K562 (cell line): ENCODE data around the gene ASS1. TPM values are rescaled to one million over a fixed set of nuclear protein-coding genes. Genes with fewer than 3 reads are reported as not detected.

Source experiments
- ATAC-seq: fragments of 200-7000 bp; cut with Tn5 transposase; 3 replicates; pipeline ENCODE4 v1.9.1; 2020; ENCODE audit warnings: moderate library complexity
- BruUV-seq: library from RNA; stranded (reverse); fragments of 400-500 nt; replicated peaks from 2 replicates; lab custom pipeline; 2021; lab: Mats Ljungman, UMichigan
- CTCF ChIA-PET: fragments of 300-600 bp; formaldehyde crosslinking; extraction: SDS; loops from one replicate; lab custom pipeline; 2021; ENCODE audit warnings: low intra/inter-chr PET ratio; lab: Yijun Ruan, JAX
- POLR2A ChIA-PET: fragments of 300-600, 350-650 bp; sonication (Branson Sonifier 250); formaldehyde crosslinking; extraction: SDS; loops from one replicate; lab custom pipeline; 2021; ENCODE audit warnings: antibody characterized with exemption, inconsistent platforms; lab: Yijun Ruan, JAX
- DNase-seq, 4 experiments: peaks; one replicate each; pipeline versions ENCODE4 v3.0.0 to v3.0.0-alpha.2; 2011 to 2018; ENCODE audit warnings: low spot score in 3 of 4, mixed read lengths in 3 of 4; ENCODE audit errors: extremely low read depth in 1 of 4
- FAIRE-seq: peaks from 2 replicates; lab custom pipeline; 2011; peaks lifted over from hg19 to GRCh38; lab: Jason Lieb, UNC
- H2AFZ ChIP-seq: 2 replicates; pipeline ENCODE4 v1.6.0; 2011; ENCODE audit warnings: low read depth, low read length, control low read depth, inconsistent platforms
- H3K27ac ChIP-seq: fragments of 200-600 bp; 3 replicates; pipeline ENCODE4 v1.8.0; 2011; ENCODE audit warnings: low read depth, mild to moderate bottlenecking, control low read depth, inconsistent platforms, low read length, moderate library complexity, mixed read lengths; ENCODE audit errors: extremely low read depth
- H3K27me3 ChIP-seq, 2 experiments: fragments of 300-600 bp in 1 of 2; 2 replicates in 1 of 2; 3 replicates in 1 of 2; pipeline versions ENCODE4 v1.6.0 to v1.8.0; 2011; ENCODE audit warnings: inconsistent platforms in 2 of 2, low read length in 2 of 2, mild to moderate bottlenecking in 1 of 2, mixed read lengths in 1 of 2, moderate library complexity in 1 of 2; ENCODE audit not compliant: control insufficient read depth in 2 of 2, insufficient read depth in 2 of 2
- H3K36me3 ChIP-seq: fragments of 300-600 bp; 3 replicates; pipeline ENCODE4 v1.8.0; 2011; ENCODE audit warnings: mild to moderate bottlenecking, low read length, inconsistent platforms; ENCODE audit not compliant: control insufficient read depth, insufficient read depth
- H3K4me1 ChIP-seq, 2 experiments: fragments of 200-600 bp in 1 of 2; replicated peaks in 1 of 2; 2 replicates in 1 of 2; 3 replicates in 1 of 2; pipeline versions ENCODE4 v1.5.1 to v1.8.0; 2011; ENCODE audit warnings: inconsistent platforms in 2 of 2, low read length in 2 of 2, mild to moderate bottlenecking in 1 of 2, mixed read lengths in 1 of 2, moderate library complexity in 1 of 2; ENCODE audit not compliant: control insufficient read depth in 2 of 2, insufficient read depth in 2 of 2
- H3K4me2 ChIP-seq: 2 replicates; pipeline ENCODE4 v1.6.1; 2011; ENCODE audit warnings: low read length, control low read depth, inconsistent platforms, mixed read lengths; ENCODE audit not compliant: insufficient read depth
- H3K4me3 ChIP-seq: fragments of 200-600 bp; sonication (generic), shearing (Covaris generic); 2 replicates; pipeline ENCODE4 v1.5.1; 2016; ENCODE audit warnings: control low read depth, inconsistent platforms
- H3K79me2 ChIP-seq: fragments of 200-600 bp; 3 replicates; pipeline ENCODE4 v1.8.0; 2011; ENCODE audit warnings: low read length, inconsistent platforms; ENCODE audit not compliant: control insufficient read depth, insufficient read depth
- H3K9ac ChIP-seq, 2 experiments: 2 replicates each; pipeline versions ENCODE4 v1.6.0 to v1.6.1; 2011; ENCODE audit warnings: low read depth in 2 of 2, low read length in 2 of 2, control low read depth in 1 of 2, inconsistent platforms in 1 of 2, mild to moderate bottlenecking in 1 of 2, mixed read lengths in 1 of 2; ENCODE audit not compliant: insufficient read depth in 1 of 2
- H3K9me1 ChIP-seq: one replicate; pipeline ENCODE4 v1.6.0; 2011; ENCODE audit warnings: inconsistent platforms, mild to moderate bottlenecking, low read length, moderate library complexity; ENCODE audit not compliant: control insufficient read depth, insufficient read depth
- H3K9me3 ChIP-seq: replicated peaks from 2 replicates; pipeline ENCODE4 v1.5.1; 2011; ENCODE audit warnings: low read depth, low read length, inconsistent platforms; ENCODE audit not compliant: control insufficient read depth, insufficient read depth
- H4K20me1 ChIP-seq: replicated peaks from 2 replicates; pipeline ENCODE4 v1.6.1; 2011; ENCODE audit warnings: low read length, inconsistent platforms, mixed read lengths; ENCODE audit not compliant: control insufficient read depth, insufficient read depth
- BCOR ChIP-seq: fragments of 450-650 bp; IDR thresholded peaks from 2 replicates; pipeline ENCODE4 v1.6.1; 2016
- COPS2 ChIP-seq: fragments of 450-650 bp; conservative IDR thresholded peaks from 2 replicates; pipeline ENCODE4 v1.6.1; 2016; ENCODE audit warnings: mild to moderate bottlenecking, moderate library complexity
- DNMT1 ChIP-seq: fragments of 450-650 bp; IDR thresholded peaks from 2 replicates; pipeline ENCODE4 v1.6.1; 2016; ENCODE audit warnings: antibody characterized with exemption, mild to moderate bottlenecking
- GATAD2B ChIP-seq: fragments of 450-650 bp; IDR thresholded peaks from 2 replicates; pipeline ENCODE4 v1.6.1; 2017; ENCODE audit warnings: mild to moderate bottlenecking, borderline replicate concordance
- HDAC8 ChIP-seq: fragments of 450-650 bp; IDR thresholded peaks from 2 replicates; pipeline ENCODE4 v1.6.1; 2016; ENCODE audit warnings: mild to moderate bottlenecking, missing genetic modification characterization, moderate library complexity, missing compliant biosample characterization
- HMGN3 ChIP-seq: IDR thresholded peaks from 2 replicates; pipeline ENCODE4 v1.6.1; 2011; ENCODE audit warnings: borderline replicate concordance, low read depth, mild to moderate bottlenecking, mixed read lengths, low read length; ENCODE audit not compliant: insufficient read length; ENCODE audit errors: extremely low read depth
- KDM1A ChIP-seq, 2 experiments: fragments of 450-650 bp; IDR thresholded peaks; 2 replicates each; pipeline ENCODE4 v1.6.1; 2016; ENCODE audit warnings: mild to moderate bottlenecking in 2 of 2
- NCOA6 ChIP-seq: fragments of 450-650 bp; IDR thresholded peaks from 2 replicates; pipeline ENCODE4 v1.6.1; 2017; ENCODE audit warnings: mild to moderate bottlenecking
- NCOR1 ChIP-seq: fragments of 450-650 bp; IDR thresholded peaks from 2 replicates; pipeline ENCODE4 v1.6.1; 2016; ENCODE audit warnings: mild to moderate bottlenecking, moderate library complexity
- RCOR1 ChIP-seq, 2 experiments: IDR thresholded peaks; 2 replicates each; pipeline ENCODE4 v1.6.1; 2012; ENCODE audit warnings: low read depth in 2 of 2, low read length in 2 of 2, borderline replicate concordance in 1 of 2, improper control_type of control experiment in 1 of 2
- SMAD2 ChIP-seq: fragments of 150-350 bp; IDR thresholded peaks from 2 replicates; pipeline ENCODE4 v1.6.1; 2014; ENCODE audit warnings: low read depth, mild to moderate bottlenecking, low read length
- SMAD3 ChIP-seq: fragments of 450-650 bp; formaldehyde crosslinking; conservative IDR thresholded peaks from 2 replicates; pipeline ENCODE4 v1.4.0; 2020; ENCODE audit warnings: mild to moderate bottlenecking
- YBX1 ChIP-seq: fragments of 450-650 bp; IDR thresholded peaks from 2 replicates; pipeline ENCODE4 v1.7.1; 2016; ENCODE audit warnings: mild to moderate bottlenecking
- ZNF384 ChIP-seq: IDR thresholded peaks from 2 replicates; pipeline ENCODE4 v1.6.1; 2012; ENCODE audit warnings: low read depth, low read length, improper control_type of control experiment
- WGBS: fragments of 100-300 bp; shearing (Covaris generic); methylation state at CpG from one replicate; pipeline ENCODE4 v1.1.6; 2016; ENCODE audit warnings: low coverage, mixed read lengths; ENCODE audit not compliant: insufficient coverage; ENCODE audit errors: missing lambda C conversion rate; 5-methylcytosine and 5-hydroxymethylcytosine counted together
- in situ Hi-C: fragments of 300-500 bp; cut with MboI; formaldehyde crosslinking; loops from 4 replicates; pipeline ENCODE4 v1.15.0; 2018; ENCODE audit warnings: inconsistent platforms, mixed read lengths
- intact Hi-C: fragments of 100-400 bp; cut with micrococcal nuclease; formaldehyde crosslinking; loops from 2 replicates; pipeline ENCODE4 v1.14.2; 2022
- polyA plus RNA-seq, 8 experiments: library from polyadenylated mRNA; depleted of rRNA in 4 of 8; stranded (reverse) in 5 of 8; unstranded in 3 of 8; fragments of >200 nt; fragmentation: Nextera tagmentation in 2 of 8; fragmentation: Illumina TruSeq in 1 of 8; extraction: Ambion mirVana in 2 of 8; extraction: Trizol in 1 of 8; gene quantifications; 2 replicates each; pipeline versions ENCODE4 v1.2.1 to v1.2.3, GENCODE V29; 2011 to 2014; ENCODE audit warnings: inconsistent platforms in 1 of 8, missing spikeins in 1 of 8
- total RNA-seq, 7 experiments: library from RNA; depleted of rRNA in 6 of 7; stranded (reverse); fragments of >200 nt in 6 of 7; fragmentation: Illumina TruSeq in 2 of 7; extraction: Trizol in 2 of 7; gene quantifications; 2 replicates each; pipeline versions ENCODE4 v1.2.1 to v1.2.3, GENCODE V29; 2011 to 2021; ENCODE audit warnings: low replicate concordance in 1 of 7
- TF ChIP-seq, protein P1 (sequence below): IDR thresholded peaks from 2 replicates; pipeline ENCODE4 v1.6.1; 2011; ENCODE audit not compliant: insufficient read length; ENCODE audit errors: extremely low read depth
- TF ChIP-seq, protein P2 (sequence below): sonication (generic); formaldehyde crosslinking; IDR thresholded peaks from 2 replicates; pipeline ENCODE4 v1.9.0; 2022; ENCODE audit warnings: mild to moderate bottlenecking, missing genetic modification reagents
- TF ChIP-seq, protein P3 (sequence below): fragments of 450-650 bp; IDR thresholded peaks from 2 replicates; pipeline ENCODE4 v1.6.1; 2016; ENCODE audit warnings: low read depth, mild to moderate bottlenecking, moderate library complexity
- TF ChIP-seq, protein P4 (sequence below): fragments of 250-450 bp; sonication (Bioruptor Pico); IDR thresholded peaks from 2 replicates; pipeline ENCODE4 v1.8.0; 2022; ENCODE audit warnings: moderate library complexity, mild to moderate bottlenecking, inconsistent platforms
- TF ChIP-seq, protein P5 (sequence below): fragments of 450-650 bp; conservative IDR thresholded peaks from 2 replicates; pipeline ENCODE4 v1.6.1; 2016; ENCODE audit warnings: missing genetic modification characterization, low read depth, mild to moderate bottlenecking, control low read depth, missing compliant biosample characterization

Gene ASS1
- total and polyA plus RNA-seq, 9 of the 15 experiments (the other 6 are each of a cell fraction or from before 2014, with no cell fraction given): 1.5 to 5.7 (median 3.7) TPM

DNA sequence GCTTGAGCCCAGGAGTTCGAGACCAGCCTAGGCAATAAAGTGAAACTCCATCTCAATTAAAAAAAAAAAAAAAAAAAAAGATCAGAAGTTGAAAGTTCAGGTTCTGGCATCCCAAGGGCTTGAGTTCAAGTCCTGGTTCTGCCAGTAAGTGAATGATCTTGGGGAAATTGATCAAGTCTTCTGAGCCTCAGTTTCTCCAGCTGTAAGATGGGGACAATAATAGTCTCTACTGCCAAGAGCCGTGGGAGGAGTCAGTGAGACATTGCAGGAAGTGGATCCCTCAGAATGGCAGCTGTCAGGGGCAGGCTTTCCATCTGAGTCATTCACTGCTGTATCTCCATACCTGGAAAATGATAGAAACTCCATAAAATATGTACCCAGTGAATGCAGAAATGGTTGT lies 96.8 kb downstream of the ASS1 start:
- Histone ChIP-seq H3K27me3 (no peaks in the 10 kb centered on the region), H2AFZ (no peak overlapping the region), H3K4me3 (no peak overlapping the region), H3K27ac (no peak overlapping the region), H3K4me1 (peaks cover 28 to 51% of the 10 kb centered on the region in 2 experiments), H4K20me1 (no peaks in the 10 kb centered on the region), H3K9me1 (no peaks in the 10 kb centered on the region), H3K4me2 (no peak overlapping the region), H3K9me3 (no peaks in the 10 kb centered on the region), H3K36me3 (no peaks in the 10 kb centered on the region), H3K9ac (no peak overlapping the region), H3K79me2 (no peaks in the 10 kb centered on the region)
- in situ Hi-C loops: no loop called here
- DNase-seq: no peak
- intact Hi-C loops: no loop called here
- no peak for ATAC-seq
- 16% methylated on average over 2 of the region's 2 CpGs for WGBS
- CTCF ChIA-PET: no interaction called here
- FAIRE-seq: no peak
- POLR2A ChIA-PET: no interaction called here
- BruUV-seq: no TSS peak
- no peak for TF ChIP-seq SMAD3
- TF ChIP-seq, protein P1, sequence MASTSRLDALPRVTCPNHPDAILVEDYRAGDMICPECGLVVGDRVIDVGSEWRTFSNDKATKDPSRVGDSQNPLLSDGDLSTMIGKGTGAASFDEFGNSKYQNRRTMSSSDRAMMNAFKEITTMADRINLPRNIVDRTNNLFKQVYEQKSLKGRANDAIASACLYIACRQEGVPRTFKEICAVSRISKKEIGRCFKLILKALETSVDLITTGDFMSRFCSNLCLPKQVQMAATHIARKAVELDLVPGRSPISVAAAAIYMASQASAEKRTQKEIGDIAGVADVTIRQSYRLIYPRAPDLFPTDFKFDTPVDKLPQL: no peak
- no peak for TF ChIP-seq ZNF384
- no peak for TF ChIP-seq COPS2
- TF ChIP-seq HDAC8 (tag): no peak
- TF ChIP-seq DNMT1: no peak
- TF ChIP-seq NCOA6: no peak
- no peak for TF ChIP-seq GATAD2B
- TF ChIP-seq, protein P2, sequence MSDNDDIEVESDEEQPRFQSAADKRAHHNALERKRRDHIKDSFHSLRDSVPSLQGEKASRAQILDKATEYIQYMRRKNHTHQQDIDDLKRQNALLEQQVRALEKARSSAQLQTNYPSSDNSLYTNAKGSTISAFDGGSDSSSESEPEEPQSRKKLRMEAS: no peak
- TF ChIP-seq, protein P3, sequence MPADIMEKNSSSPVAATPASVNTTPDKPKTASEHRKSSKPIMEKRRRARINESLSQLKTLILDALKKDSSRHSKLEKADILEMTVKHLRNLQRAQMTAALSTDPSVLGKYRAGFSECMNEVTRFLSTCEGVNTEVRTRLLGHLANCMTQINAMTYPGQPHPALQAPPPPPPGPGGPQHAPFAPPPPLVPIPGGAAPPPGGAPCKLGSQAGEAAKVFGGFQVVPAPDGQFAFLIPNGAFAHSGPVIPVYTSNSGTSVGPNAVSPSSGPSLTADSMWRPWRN: no peak
- 0 out of 4 replicates have a peak, but pooled peaks of 1 of the 2 experiments have one; percentile 16 for TF ChIP-seq RCOR1 (IDR thresholded peaks at IDR 0.05; ENCODE audit: borderline replicate concordance in 1 of 2, low read depth in 2 of 2, low read length in 2 of 2)
- TF ChIP-seq, protein P4, sequence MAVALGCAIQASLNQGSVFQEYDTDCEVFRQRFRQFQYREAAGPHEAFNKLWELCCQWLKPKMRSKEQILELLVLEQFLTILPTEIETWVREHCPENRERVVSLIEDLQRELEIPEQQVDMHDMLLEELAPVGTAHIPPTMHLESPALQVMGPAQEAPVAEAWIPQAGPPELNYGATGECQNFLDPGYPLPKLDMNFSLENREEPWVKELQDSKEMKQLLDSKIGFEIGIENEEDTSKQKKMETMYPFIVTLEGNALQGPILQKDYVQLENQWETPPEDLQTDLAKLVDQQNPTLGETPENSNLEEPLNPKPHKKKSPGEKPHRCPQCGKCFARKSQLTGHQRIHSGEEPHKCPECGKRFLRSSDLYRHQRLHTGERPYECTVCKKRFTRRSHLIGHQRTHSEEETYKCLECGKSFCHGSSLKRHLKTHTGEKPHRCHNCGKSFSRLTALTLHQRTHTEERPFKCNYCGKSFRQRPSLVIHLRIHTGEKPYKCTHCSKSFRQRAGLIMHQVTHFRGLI: no peak
- TF ChIP-seq YBX1: no peak
- TF ChIP-seq, protein P5, sequence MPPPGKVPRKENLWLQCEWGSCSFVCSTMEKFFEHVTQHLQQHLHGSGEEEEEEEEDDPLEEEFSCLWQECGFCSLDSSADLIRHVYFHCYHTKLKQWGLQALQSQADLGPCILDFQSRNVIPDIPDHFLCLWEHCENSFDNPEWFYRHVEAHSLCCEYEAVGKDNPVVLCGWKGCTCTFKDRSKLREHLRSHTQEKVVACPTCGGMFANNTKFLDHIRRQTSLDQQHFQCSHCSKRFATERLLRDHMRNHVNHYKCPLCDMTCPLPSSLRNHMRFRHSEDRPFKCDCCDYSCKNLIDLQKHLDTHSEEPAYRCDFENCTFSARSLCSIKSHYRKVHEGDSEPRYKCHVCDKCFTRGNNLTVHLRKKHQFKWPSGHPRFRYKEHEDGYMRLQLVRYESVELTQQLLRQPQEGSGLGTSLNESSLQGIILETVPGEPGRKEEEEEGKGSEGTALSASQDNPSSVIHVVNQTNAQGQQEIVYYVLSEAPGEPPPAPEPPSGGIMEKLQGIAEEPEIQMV (tag): no peak
- TF ChIP-seq NCOR1: no peak
- TF ChIP-seq SMAD2: no peak
- TF ChIP-seq HMGN3: no peak
- TF ChIP-seq BCOR: peak; percentile 81
- peak in 1 of 2 experiments; percentile 58; a peak in 1 of 4 replicates for TF ChIP-seq KDM1A (IDR thresholded peaks at IDR 0.05)
